Loucy (cell line): ENCODE results near the gene SHC4.

ENCODE experiments used
- CTCF ChIP-seq: fragments of 200-600 bp; sonication (generic); conservative IDR thresholded peaks from 2 replicates; pipeline ENCODE4 v1.5.1; 2014; ENCODE audit warnings: mild to moderate bottlenecking, antibody characterized with exemption, low read length
- EZH2phosphoT487 ChIP-seq: fragments of 200-600 bp; IDR thresholded peaks from 2 replicates; pipeline ENCODE4 v1.6.1; 2018; ENCODE audit warnings: antibody characterized with exemption, mild to moderate bottlenecking, moderate library complexity, borderline replicate concordance

DNA sequence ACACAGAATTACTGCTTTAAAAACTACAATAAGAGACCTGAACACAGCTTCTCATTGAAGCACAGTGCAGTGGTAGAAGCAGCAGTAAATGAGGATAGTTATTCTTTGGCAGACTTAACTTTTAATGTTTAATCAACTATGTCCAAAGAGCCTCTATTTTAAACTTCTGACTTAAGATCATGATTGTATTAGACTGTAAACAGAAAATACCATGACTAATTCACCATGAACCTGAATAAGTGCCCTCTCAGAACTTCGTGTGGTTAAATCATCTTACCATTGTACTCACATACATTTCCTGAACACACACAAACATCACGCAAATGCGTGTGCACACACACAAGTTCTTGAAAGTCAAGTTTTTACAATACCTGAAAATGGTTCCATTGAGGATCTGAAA lies 166.8 kb downstream of the SHC4 start:
- TF ChIP-seq CTCF (no peak), EZH2phosphoT487 (no peak)
